ENCODE results near the gene TTC27.
"Not testable (repeated sequence)": the region's sequence is repeated elsewhere in the genome, so short reads cannot be mapped to it uniquely, and the experiment has no call there.

GRCh38 chr2:32726678-32727077 is 98.8 kb downstream of the TTC27 start:
- not testable (repeated sequence) for TF ChIP-seq SUZ12 (IDR thresholded peaks at IDR 0.05; ENCODE audit: extremely low read depth, insufficient read depth, insufficient read length); ZNF274 (IDR thresholded peaks at IDR 0.05; ENCODE audit: low read depth, low read length)

Measured in NT2/D1 (cell line).